NCI-H345 (cell line): ENCODE results near the gene ZP1.

Experiments used
- DNase-seq: peaks from one replicate; lab custom pipeline; 2025; lab: John Stamatoyannopoulos, UW

The ZP1 gene

GRCh38 chr11:60844045-60844869 is 23.1 kb upstream of the ZP1 start:
- DNase-seq, result no peak

DNA sequence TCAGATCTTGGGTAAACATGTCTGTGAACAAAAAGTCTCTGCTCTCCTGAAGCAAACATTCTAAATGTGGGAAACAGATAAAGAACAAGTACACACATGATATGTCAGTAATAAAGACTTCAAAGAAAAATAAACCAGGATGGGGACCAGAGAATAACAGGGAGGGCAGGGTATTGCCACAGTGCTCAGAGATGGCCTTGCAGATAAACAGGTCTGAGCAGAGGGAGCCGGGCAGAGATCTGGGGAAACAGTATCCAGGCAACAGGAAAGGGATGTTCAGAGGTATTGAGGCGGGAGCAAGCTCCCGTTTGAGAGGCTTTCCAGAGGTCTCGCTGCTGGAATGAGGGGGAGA is 22.5 kb upstream of the ZP1 start:
- no peak for DNase-seq

- no peak for DNase-seq
These were observed 22.0 kb upstream of the ZP1 start for GRCh38 chr11:60845338-60845737.

GRCh38 chr11:60847281-60847680 is 20.1 kb upstream of the ZP1 start:
- no peak for DNase-seq

DNA sequence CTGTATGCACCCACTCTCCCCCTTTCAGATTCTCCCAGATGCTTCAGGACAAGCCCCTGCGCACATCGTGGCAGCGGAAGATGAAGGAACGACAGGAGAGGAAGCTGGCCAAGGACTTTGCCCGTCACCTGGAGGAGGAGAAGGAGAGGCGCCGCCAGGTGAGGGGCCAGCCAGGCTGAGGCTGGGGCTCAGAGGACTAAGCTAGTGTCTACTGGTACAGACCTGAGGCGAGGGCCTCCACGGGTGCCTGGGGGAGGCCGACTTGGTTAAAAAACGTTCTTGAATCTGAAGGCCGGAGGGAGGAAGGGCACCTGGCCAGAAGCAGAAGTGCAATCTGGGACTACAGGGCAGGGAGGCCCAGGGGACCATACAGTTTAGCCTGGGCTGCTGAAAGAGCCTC is 19.4 kb upstream of the ZP1 start:
- DNase-seq, result no peak

GRCh38 chr11:60848714-60849151 is 18.6 kb upstream of the ZP1 start:
- DNase-seq, result no peak

DNA sequence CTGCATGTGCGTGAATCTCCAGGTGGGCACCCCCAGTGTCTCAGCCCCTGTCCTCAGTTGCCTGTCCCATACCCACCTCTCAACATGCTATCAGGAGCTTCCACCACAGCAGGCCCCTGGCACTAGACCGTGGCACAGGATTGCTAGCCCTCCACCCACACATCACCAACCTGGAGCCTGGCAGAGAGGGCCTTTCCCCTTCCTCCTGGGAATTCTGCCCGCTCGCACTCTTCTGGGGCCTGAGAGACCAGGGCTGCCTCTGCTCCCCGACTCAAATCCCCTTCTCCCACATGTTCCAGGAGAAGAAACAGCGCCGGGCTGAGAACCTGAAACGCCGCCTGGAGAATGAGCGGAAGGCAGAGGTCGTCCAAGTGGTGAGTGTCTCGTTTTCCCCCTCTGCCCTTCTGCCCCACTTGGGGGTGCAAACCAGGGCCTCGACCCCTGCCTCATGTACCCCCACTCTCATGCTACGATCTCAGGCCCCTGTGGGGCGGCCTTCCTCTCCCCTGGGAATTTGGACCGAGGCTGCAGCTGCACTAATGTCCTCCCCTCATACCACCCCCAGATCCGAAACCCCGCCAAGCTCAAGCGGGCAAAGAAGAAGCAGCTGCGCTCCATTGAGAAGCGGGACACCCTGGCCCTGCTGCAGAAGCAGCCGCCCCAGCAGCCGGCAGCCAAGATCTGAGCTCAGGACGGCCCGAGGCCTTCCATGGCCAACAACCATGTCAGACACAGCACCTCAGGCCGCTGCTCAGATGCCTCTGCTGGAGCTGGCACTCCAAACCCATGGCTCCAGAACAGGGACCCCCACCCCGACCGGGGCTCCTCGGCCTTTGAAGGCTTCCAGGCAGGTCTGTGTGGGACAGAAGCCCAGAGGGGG is 17.5 kb upstream of the ZP1 start:
- DNase-seq, result no peak

- no peak for DNase-seq
These were observed 15.8 kb upstream of the ZP1 start for GRCh38 chr11:60851327-60852104.

GRCh38 chr11:60852117-60852981 is 15.0 kb upstream of the ZP1 start:
- no peak for DNase-seq

DNA sequence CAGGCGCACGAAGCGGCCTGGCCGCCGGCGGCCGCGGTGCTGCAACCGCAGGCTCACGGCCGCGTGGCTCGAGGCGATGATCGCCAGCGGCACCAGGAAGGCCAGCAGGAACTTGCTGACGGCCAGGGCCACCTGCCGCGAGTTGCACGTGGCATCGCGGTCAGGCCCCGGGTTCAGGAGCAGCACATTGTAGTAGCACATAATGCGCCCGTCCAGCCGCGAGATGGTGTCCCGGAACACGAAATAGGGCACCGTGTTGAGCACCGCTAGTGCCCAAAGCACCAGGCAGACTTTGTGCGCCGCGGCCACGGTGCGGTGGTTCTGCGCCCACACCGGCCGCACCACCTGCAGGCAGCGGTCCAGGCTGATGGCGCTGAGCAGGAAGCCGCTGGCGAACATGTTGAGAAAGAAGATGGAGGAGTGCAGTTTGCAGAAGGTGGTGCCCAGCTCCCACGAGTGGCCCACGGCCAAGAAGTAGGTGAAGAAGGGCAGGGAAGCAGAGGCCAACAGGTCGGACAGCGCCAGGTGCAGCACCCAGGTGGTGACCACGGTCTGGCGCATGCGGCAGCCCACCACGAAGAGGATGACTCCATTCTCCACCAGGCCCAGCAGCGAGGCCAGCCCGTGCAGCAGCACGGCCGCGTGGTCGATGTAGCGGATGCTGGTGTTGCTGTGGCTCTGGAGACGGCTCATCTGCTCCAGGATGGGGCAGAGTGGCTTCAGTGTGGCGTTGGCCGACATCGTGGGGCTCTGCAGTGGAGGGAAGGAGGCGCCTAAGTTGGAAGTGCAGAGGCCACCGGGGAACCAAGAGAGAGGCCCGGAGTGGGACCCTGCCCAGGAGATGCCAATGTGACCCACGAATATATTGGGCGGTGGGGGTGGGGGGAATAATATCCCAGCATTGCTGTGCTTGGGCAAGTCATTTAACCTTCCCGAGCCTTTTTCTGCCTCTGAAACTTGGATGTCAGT is 14.1 kb upstream of the ZP1 start:
- DNase-seq, result no peak

DNA sequence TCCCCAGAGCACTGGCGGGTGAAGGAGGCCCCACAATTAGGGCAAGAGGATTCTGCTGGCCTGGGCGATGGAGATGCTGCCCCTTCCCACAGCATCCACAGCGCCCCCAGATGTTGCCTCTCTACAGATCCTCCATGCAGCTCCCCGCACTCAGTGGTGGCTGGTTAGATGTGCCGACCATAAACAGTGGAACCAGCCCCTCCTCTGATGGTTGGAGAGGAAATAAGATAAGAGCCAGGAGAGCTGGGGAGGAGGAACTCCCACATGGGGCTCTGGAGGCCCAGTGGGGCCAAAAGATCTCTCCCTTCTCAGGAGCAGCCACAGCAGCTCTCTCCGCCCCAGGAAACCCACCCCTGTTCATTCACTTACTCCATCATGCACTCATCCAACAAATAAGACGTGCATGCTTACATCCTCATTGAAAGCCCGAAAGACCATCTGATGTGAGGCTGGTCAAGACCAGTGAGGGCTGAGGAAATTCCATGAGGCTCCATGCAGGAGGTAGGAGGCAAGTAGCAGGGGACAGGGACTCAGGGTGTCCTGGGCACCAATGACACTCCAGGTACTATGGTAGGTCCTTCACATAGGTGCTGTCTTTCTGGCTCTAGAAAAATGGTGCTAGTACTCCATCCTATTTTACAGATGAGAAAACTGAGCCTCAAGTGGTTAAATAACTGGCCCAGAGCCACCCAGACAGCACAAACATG is 13.0 kb upstream of the ZP1 start:
- no peak for DNase-seq

DNA sequence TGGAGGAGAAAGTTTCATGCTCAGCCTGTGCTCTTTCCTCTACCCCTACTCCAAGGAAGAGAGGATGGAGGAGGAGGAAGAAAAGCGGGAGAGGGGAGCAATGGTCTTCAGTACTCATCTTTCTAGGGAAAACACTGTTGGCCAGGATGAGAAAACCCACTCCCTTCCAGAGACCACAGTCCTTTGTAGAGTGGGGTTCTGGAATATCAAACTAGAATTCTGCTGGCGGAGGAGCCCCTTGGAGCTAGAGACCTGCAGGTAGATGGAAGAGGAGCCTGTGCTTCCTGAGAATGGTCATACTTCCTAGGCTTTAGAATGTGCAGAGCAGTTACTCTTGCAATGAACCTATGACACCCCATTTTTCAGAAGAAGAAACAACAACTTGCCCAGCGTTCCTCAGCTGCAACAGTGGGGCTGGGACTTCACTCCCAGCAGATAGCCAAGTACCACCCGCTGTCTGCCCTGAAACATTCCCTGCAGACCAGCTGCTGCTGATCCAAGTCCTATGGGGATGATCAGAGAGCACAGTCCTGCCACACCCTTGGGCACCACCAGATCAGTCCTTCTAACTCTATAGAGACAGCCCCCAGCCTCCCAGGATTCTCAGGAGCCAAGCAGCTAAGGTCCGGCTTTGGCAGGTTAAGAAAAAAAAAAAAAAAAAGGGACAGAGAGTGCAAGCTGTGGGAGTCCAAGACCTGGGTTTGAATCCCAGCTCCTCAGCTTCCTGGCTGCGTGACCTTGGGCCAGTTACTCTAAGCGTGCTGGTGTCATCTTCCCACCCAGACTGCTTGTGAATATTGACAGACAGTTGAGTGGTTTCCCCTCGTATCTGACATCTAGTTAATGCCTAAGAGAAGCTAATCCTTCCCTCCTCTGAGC is 12.3 kb upstream of the ZP1 start:
- DNase-seq, result no peak

- DNase-seq, result no peak
These were observed 11.4 kb upstream of the ZP1 start, which contains the start of gene PTGDR2 for GRCh38 chr11:60855726-60856633. Gene PTGDR2, minus strand, starts transcription at chr11:60855950. Its CDS starts 2,228 bp downstream, at chr11:60853722.

GRCh38 chr11:60857378-60858232 is 9.7 kb upstream of the ZP1 start:
- DNase-seq, result no peak

GRCh38 chr11:60858236-60858635 is 9.1 kb upstream of the ZP1 start:
- DNase-seq, result no peak

- no peak for DNase-seq
These were observed 8.4 kb upstream of the ZP1 start for GRCh38 chr11:60858731-60859464.
